NCI-H345 (cell line): ENCODE data around the gene ZBTB40.
A peak's percentile ranks its signal among the peaks of the same experiment; 100 is the strongest.

Experiments
- DNase-seq: peaks from one replicate; lab custom pipeline; 2025; lab: John Stamatoyannopoulos, UW

The ZBTB40 gene, protein sequence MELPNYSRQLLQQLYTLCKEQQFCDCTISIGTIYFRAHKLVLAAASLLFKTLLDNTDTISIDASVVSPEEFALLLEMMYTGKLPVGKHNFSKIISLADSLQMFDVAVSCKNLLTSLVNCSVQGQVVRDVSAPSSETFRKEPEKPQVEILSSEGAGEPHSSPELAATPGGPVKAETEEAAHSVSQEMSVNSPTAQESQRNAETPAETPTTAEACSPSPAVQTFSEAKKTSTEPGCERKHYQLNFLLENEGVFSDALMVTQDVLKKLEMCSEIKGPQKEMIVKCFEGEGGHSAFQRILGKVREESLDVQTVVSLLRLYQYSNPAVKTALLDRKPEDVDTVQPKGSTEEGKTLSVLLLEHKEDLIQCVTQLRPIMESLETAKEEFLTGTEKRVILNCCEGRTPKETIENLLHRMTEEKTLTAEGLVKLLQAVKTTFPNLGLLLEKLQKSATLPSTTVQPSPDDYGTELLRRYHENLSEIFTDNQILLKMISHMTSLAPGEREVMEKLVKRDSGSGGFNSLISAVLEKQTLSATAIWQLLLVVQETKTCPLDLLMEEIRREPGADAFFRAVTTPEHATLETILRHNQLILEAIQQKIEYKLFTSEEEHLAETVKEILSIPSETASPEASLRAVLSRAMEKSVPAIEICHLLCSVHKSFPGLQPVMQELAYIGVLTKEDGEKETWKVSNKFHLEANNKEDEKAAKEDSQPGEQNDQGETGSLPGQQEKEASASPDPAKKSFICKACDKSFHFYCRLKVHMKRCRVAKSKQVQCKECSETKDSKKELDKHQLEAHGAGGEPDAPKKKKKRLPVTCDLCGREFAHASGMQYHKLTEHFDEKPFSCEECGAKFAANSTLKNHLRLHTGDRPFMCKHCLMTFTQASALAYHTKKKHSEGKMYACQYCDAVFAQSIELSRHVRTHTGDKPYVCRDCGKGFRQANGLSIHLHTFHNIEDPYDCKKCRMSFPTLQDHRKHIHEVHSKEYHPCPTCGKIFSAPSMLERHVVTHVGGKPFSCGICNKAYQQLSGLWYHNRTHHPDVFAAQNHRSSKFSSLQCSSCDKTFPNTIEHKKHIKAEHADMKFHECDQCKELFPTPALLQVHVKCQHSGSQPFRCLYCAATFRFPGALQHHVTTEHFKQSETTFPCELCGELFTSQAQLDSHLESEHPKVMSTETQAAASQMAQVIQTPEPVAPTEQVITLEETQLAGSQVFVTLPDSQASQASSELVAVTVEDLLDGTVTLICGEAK

DNA sequence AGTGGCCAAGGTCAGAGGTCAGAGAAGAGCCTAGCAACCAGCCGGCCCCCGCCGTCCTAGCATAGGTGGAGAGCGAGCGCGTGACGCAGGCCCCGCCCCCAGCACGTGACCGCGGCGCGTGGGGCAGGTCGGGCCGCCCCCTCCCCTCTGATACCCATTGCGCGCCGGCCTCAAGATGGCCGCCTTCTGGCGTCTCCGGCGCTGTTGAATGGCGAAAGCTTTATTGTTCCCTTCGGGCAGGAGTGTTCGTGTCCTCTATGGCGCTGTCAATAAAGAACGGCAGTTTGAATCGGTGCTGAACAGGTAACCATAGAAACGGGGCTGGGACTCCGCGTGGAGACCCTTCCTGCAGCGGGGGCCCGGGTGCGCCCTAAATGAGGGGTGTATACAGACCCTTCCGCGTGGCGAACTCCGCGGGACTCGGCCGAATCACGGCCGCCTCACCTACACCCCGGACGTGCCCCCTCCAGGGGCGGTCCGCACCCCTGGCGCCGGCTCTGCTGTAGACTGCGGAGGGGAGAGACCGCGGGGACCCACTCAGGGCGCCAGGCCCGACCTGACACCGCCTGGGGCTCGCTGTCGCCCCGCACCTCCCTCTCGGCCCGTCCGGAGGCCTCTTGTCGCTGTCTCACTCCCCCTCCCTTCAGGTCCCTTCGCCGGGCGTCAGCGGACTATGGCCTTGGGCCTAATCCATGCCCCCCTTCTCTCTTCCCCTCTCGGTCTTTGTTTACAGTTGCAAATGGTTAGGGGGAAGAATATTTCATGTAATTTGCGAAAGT is at the start of gene ZBTB40:
Gene ZBTB40, plus strand, starts transcription at position 150 of the 779 bp plus-strand sequence. CDS start 38,098 bp downstream, outside the sequence.
- peak; percentile 98 for DNase-seq

DNA sequence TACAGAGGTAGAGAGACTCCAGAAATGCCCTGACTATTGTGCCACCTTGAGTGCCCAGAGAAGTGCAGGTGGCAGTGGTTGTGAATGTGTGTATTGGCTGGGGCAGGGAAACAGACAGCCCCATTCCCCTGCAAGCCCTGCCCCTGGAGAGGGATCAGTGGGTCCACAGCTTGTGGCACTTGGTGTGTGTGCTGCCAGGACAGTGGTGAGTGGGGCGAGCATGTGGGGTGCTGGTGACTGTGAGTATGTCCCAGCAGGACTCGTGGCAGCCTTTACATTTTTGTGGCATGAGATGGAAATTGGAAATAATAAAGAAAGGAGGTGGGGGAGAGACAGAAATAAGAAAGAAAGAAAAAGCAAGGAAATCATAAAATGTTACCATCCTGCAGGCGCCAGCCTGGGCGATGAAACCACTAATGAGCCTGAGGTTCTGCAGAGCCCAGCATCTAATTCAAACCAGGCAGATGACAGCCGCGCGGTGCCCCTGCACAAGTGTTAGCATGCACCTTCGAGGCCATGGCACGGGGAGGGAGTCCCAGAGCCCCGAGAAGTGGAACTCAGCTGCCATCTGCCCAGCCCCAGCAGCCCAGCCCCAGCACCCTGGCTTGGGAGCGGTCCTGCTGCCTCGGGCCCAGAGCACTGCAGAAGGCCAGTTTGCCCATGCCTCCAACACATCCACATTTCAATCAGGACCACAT is 49.1 kb upstream of the ZBTB40 start:
- DNase-seq: no peak

DNA sequence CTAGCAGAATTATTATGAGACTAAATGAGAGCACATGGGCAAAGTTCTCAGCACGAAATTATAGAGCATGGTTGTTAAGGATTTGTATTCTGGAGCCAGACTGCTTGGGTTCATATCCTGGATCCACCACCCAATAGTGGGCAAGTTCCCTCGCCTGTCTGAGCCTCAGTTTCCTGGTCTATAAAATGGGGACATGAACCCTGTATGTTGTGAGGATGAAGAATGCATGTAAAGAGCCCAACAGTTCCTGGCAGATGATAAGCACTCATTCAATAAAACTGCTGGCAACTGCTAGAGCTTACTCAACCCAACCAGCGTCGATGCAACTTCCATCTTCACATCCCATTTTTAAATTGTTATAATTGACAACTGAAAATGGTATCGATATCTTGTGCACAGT is 47.2 kb upstream of the ZBTB40 start:
- DNase-seq: no peak

DNA sequence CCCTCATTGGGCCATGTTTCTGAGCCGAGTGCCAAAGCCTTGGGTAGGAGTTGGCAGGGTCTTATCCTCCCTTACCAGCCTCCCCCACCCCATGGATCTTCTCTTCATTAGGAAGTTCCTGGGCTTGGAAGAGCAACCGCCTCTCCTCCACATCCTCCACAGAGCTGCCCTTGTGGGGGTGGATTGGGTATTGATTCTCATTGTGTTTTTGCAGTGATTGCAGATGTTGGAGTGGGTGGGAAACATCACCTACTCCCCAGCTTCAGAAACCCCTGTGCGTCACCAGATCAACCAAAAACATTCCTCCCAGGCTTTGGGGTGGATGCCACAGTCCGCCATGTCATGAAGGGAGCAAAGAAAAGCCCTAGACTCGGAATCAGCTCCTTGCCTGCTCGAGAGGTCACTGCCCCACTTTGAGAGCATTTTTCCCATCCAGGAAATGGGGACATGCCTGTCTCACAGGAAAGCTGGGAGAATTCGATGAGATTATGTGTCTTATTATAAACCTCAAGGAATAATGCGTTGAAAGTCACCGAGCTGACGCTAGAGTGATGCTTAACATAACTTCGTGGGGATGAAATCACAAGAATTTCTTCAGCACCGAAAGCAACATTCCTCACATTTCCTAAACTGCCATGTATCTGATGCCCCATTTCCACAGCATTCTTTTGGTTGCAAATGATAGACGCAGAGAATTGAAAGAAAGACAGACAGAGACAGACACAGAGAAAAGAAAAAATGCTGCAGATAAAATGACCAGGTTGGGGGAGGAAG is 44.7 kb upstream of the ZBTB40 start:
- DNase-seq: no peak

- DNase-seq: no peak
These were observed 43.4 kb upstream of the ZBTB40 start for GRCh38 chr1:22408230-22408629.

DNA sequence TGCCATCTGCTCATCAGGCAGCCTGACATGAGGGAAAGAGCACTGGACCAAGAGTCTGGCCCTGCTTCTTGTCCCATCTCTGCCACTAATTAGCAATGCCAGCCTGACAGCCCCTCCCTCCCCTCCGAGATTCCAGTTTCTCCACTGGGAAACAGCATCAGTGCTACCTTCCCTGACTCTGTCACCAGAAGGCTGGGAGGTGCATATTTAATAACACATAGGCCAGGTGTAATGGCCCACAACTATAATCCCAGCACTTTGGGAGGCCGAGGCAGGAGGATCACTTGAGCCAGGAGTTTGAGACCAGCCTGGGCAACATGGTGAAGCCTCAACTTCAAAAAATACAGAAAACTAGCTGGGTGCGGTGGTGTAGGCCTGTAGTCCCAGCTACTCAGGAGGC is 41.2 kb upstream of the ZBTB40 start:
- DNase-seq: no peak

GRCh38 chr1:22410928-22411495 is 40.6 kb upstream of the ZBTB40 start:
- no peak for DNase-seq

DNA sequence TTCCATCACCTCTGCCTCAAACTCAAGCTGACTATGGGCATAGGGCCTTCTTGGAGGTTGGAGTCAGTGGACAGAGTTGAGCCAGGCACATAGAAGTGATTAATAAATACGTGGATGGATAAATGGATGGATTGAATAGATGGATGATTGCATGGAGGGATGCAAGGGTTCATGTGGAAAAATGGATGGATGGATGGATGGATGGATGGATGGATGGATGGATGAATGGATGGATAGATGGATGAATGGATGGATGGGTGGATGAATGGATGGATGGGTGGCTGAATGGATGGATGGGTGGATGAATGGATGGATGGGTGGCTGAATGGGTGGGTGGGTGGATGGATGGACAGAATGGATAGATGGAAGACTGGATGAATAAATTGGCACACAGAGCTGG is 40.1 kb upstream of the ZBTB40 start:
- DNase-seq: no peak

- no peak for DNase-seq
These were observed 38.5 kb upstream of the ZBTB40 start for GRCh38 chr1:22412932-22413727.

- no peak for DNase-seq
These were observed 37.9 kb upstream of the ZBTB40 start for GRCh38 chr1:22413799-22414198.

DNA sequence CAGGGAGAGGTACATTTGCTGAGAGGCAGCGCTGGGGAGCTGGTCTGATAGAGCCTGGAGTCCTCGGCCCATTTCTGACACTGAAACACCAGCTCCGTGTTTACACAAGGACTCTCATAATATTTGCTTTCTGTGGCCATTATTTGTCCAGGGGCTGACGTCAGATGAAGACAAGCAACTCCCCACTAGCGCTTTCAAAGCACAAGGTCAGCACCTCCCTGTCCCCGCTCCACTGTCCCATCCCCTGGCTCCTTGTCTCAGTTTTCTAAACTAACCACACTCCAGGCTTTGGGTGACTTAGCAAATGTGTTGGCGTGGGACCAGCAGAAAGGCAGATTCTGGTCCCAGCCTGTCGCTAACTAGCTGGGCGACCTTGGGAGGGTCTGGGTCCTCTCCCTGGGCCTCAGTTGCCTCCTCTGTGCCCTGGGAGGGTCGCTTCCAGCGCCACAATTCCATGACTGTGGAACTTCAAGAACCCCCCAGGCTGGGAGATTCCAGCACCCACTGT is 37.4 kb upstream of the ZBTB40 start:
- peak; percentile 62 for DNase-seq

- DNase-seq: no peak
These were observed 36.2 kb upstream of the ZBTB40 start for GRCh38 chr1:22415489-22415888.

- DNase-seq: peak; percentile 82
These were observed 34.8 kb upstream of the ZBTB40 start for GRCh38 chr1:22416555-22417454.

DNA sequence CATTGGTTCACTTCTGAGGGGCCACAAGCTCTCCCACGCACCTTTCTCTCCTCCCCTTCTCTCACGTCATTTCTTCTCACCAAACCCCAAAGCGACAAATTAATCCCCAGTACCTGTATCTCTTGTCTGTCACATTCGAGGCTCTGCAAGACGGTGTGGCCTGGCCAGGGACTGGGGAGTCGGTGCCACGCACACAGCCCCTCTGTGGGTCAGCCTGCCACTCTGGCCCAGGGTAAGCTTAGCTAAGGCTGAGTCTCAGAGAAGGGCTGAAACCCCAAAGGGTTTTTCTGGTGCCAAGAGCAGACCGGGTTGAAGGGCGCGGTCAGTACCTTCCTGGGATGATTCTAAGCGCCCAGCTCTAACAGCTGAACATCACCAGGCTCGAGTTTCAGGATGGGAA is 34.2 kb upstream of the ZBTB40 start:
- no peak for DNase-seq

DNA sequence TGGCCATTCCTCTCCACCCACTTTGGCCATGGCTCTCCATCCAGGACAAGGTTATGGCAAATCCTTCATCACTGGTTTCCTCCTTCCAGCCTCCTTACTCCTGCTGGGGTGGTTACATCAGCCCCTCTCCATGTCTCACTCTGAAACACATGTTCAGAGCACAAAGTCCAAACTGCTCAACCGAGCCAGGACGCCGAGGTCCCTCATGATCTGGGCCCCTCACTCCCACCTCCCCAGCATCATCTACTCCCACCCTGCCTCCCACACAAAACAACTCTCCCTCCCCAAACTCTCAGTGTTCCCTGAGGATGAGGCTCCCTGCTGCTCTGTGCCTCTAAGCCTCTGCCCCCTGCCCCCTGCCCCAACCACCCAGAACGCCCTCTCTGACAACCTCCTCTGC is 33.3 kb upstream of the ZBTB40 start:
- no peak for DNase-seq

- peak; percentile 75 for DNase-seq
These were observed 32.7 kb upstream of the ZBTB40 start for GRCh38 chr1:22418933-22419382.

DNA sequence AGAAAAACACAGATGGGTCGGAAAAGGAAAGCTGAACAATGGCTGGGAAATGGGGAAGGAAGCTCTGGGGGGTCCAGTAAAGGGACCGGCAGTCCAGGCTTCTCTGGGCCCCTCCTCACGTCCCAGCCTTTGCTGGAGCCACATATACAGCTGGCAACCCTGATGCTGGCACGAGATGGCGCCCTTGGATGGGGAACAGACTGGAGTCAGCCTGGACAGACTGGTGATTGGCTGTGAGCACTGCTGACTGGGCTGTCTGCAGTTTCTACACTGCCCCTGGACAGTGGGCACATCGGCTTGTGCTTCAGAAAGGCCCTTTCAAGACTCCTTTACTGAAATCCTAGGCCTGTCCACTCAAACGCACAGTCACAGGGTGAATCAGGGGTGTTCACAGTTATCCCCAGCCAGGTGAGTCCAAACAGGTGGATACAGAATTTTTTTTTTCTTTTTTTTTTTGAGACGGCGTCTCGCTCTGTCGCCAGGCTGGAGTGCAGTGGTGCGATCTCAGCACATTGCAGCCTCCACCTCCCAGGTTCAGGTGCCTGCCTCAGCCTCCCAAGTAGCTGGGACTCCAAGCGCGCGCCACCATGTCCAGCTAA is 31.1 kb upstream of the ZBTB40 start:
- DNase-seq: peak; percentile 85
